Breast epithelium (tissue), 3 donors: ENCODE data around the gene ABL1.

Source experiments
- POLR2AphosphoS5 ChIP-seq, 3 donors: sonication (generic); formaldehyde crosslinking; IDR thresholded peaks; one replicate each; pipeline ENCODE4 v1.6.1; 2017; ENCODE audit warnings: antibody characterized with exemption in 3 of 3
- TF ChIP-seq, protein P1 (sequence below), 3 donors: fragments of 450-650 bp; IDR thresholded peaks; one replicate each; pipeline ENCODE4 v1.5.1; 2016 to 2017; ENCODE audit warnings: antibody characterized with exemption in 3 of 3, mild to moderate bottlenecking in 3 of 3, moderate library complexity in 3 of 3

DNA sequence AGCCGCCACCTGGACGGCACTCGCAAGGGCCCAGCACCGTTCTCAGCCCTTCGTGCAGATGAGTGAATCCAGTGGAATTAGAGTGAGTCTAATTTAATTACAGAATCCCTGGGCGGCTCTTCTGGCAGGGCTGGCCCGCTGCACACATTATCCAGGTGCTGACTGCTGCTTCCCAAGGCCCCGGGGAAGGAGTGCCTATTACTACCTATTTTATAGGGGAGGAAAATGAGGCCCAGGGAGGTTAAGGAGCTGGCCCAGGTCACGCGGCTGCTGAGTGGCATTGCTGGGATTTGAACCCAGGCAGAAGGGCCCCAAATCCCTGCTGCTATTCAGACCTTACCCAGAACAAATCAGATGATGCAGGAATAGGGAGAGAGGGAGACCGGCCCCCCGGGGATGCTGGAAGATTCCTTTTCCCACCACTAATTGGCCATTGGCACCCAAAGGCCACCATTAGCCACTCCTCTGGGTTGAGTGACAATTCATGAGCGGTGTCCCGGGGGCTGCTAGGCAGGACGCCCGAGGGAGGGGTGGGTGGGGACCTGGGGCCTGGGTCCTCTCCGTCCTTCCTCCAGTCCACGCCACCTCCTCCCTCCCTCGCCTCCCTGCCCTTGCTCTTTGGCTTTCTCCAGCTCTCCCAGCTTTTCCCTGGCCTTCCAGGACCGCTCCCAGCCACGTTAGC lies 71.8 kb downstream of the ABL1 start:
- no peak for TF ChIP-seq POLR2AphosphoS5 (IDR thresholded peaks at IDR 0.05)
- TF ChIP-seq, protein P1, sequence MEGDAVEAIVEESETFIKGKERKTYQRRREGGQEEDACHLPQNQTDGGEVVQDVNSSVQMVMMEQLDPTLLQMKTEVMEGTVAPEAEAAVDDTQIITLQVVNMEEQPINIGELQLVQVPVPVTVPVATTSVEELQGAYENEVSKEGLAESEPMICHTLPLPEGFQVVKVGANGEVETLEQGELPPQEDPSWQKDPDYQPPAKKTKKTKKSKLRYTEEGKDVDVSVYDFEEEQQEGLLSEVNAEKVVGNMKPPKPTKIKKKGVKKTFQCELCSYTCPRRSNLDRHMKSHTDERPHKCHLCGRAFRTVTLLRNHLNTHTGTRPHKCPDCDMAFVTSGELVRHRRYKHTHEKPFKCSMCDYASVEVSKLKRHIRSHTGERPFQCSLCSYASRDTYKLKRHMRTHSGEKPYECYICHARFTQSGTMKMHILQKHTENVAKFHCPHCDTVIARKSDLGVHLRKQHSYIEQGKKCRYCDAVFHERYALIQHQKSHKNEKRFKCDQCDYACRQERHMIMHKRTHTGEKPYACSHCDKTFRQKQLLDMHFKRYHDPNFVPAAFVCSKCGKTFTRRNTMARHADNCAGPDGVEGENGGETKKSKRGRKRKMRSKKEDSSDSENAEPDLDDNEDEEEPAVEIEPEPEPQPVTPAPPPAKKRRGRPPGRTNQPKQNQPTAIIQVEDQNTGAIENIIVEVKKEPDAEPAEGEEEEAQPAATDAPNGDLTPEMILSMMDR (IDR thresholded peaks at IDR 0.05) = no peak
